ELF-1 (cell line): ENCODE data around the gene PTGFR.

Experiments
- DNase-seq: peaks from one replicate; pipeline ENCODE4 v3.0.0-alpha.2; 2016; ENCODE audit warnings: low read depth, low spot score

The PTGFR gene

GRCh38 chr1:78587211-78587610, 96.4 kb downstream of the PTGFR start:
- no peak for DNase-seq
